Measurements from ENCODE around the gene KCNV2.

Gene KCNV2

DNA sequence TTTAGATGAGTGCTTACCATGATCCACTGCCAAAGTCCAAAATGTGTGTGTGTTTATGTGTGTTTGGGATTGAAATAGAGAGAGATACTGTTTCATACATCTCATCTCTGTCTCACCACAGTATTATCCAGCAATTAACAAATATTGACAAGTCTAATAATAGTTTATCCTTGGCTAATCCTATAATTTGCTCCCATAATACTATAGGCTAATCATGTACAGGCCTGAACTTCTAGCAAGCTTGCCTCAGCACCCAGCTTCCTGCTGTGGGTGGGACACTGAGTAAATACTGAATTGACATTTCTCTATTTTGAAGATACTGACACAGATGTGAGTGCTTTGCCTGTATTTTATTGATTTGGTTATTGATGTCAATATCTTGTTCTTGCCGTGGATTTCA lies 35.3 kb upstream of the KCNV2 start (continued):
- TF ChIP-seq, protein P1, sequence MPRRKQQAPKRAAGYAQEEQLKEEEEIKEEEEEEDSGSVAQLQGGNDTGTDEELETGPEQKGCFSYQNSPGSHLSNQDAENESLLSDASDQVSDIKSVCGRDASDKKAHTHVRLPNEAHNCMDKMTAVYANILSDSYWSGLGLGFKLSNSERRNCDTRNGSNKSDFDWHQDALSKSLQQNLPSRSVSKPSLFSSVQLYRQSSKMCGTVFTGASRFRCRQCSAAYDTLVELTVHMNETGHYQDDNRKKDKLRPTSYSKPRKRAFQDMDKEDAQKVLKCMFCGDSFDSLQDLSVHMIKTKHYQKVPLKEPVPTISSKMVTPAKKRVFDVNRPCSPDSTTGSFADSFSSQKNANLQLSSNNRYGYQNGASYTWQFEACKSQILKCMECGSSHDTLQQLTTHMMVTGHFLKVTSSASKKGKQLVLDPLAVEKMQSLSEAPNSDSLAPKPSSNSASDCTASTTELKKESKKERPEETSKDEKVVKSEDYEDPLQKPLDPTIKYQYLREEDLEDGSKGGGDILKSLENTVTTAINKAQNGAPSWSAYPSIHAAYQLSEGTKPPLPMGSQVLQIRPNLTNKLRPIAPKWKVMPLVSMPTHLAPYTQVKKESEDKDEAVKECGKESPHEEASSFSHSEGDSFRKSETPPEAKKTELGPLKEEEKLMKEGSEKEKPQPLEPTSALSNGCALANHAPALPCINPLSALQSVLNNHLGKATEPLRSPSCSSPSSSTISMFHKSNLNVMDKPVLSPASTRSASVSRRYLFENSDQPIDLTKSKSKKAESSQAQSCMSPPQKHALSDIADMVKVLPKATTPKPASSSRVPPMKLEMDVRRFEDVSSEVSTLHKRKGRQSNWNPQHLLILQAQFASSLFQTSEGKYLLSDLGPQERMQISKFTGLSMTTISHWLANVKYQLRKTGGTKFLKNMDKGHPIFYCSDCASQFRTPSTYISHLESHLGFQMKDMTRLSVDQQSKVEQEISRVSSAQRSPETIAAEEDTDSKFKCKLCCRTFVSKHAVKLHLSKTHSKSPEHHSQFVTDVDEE (CRISPR knock-in tag; IDR thresholded peaks at IDR 0.05), result no peak
- TF ChIP-seq, protein P2, sequence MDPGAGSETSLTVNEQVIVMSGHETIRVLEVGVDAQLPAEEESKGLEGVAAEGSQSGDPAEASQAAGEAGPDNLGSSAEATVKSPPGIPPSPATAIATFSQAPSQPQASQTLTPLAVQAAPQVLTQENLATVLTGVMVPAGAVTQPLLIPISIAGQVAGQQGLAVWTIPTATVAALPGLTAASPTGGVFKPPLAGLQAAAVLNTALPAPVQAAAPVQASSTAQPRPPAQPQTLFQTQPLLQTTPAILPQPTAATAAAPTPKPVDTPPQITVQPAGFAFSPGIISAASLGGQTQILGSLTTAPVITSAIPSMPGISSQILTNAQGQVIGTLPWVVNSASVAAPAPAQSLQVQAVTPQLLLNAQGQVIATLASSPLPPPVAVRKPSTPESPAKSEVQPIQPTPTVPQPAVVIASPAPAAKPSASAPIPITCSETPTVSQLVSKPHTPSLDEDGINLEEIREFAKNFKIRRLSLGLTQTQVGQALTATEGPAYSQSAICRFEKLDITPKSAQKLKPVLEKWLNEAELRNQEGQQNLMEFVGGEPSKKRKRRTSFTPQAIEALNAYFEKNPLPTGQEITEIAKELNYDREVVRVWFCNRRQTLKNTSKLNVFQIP (CRISPR knock-in tag; IDR thresholded peaks at IDR 0.05; ENCODE audit: borderline replicate concordance, low read depth), result no peak
- TF ChIP-seq ZFP30 (CRISPR knock-in tag; IDR thresholded peaks at IDR 0.05), result no peak

DNA sequence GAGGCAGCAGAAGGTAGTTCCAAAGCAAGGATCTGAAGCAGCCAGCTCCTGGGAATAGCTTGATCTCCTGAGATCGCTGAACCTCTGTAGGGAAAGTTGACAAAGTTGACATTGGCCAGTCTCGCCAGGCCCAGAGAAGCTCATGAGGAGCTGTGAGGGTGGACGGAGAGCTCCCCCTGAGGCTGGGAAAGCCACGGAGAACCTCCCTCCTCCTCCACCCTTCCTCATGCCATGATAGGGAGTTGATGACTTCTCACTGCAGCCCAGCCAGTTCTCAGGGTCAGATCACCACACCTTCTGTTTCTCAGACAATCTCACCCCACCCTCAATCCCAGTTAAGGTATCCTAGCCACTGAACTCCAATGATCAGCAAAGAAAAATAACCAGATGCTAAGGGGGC lies 30.4 kb upstream of the KCNV2 start:
- no peak for TF ChIP-seq CSDC2 (CRISPR knock-in tag; IDR thresholded peaks at IDR 0.05)
- no peak for ATAC-seq

DNA sequence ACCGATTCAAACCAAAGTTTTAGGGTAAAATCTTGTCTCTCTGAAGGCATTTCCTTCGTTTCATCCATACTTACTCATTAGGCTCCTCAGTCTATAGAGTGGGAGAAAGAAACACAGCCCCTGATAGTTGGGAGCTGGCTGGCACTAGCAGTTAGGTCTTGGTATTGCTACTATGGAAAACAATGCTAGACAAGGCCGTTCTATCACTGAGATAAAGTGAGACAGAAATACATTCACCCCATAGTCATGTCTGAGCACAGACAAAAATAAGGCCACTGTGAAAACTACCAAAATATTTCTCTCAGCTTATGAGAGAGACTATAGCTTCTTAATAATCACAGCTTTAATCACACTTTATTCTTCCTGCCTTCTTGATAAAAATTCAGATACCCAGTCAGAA lies 28.7 kb upstream of the KCNV2 start:
- TF ChIP-seq CSDC2 (CRISPR knock-in tag; IDR thresholded peaks at IDR 0.05) (no peak), TCF4 (CRISPR knock-in tag; IDR thresholded peaks at IDR 0.05; ENCODE audit: borderline replicate concordance) (no peak), ZNF565 (CRISPR knock-in tag; conservative IDR thresholded peaks at IDR 0.05; ENCODE audit: low read depth) (no peak), ZFP30 (CRISPR knock-in tag; IDR thresholded peaks at IDR 0.05) (no peak), ZNF8 (CRISPR knock-in tag; IDR thresholded peaks at IDR 0.05) (no peak), PPARA (CRISPR knock-in tag; IDR thresholded peaks at IDR 0.05; ENCODE audit: borderline replicate concordance) (no peak), GLIS3 (CRISPR knock-in tag; IDR thresholded peaks at IDR 0.05) (no peak), ESRRG (CRISPR knock-in tag; IDR thresholded peaks at IDR 0.05) (no peak), BACH2 (CRISPR knock-in tag; IDR thresholded peaks at IDR 0.05; ENCODE audit: borderline replicate concordance) (no peak), RARB (CRISPR knock-in tag; IDR thresholded peaks at IDR 0.05) (no peak), ZNF70 (CRISPR knock-in tag; IDR thresholded peaks at IDR 0.05) (no peak)
- TF ChIP-seq, protein P2 (CRISPR knock-in tag; IDR thresholded peaks at IDR 0.05; ENCODE audit: borderline replicate concordance, low read depth), result no peak
- TF ChIP-seq, protein P3, sequence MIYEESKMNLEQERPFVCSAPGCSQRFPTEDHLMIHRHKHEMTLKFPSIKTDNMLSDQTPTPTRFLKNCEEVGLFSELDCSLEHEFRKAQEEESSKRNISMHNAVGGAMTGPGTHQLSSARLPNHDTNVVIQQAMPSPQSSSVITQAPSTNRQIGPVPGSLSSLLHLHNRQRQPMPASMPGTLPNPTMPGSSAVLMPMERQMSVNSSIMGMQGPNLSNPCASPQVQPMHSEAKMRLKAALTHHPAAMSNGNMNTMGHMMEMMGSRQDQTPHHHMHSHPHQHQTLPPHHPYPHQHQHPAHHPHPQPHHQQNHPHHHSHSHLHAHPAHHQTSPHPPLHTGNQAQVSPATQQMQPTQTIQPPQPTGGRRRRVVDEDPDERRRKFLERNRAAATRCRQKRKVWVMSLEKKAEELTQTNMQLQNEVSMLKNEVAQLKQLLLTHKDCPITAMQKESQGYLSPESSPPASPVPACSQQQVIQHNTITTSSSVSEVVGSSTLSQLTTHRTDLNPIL (CRISPR knock-in tag; IDR thresholded peaks at IDR 0.05; ENCODE audit: low read depth), result no peak
- no peak for ATAC-seq

DNA sequence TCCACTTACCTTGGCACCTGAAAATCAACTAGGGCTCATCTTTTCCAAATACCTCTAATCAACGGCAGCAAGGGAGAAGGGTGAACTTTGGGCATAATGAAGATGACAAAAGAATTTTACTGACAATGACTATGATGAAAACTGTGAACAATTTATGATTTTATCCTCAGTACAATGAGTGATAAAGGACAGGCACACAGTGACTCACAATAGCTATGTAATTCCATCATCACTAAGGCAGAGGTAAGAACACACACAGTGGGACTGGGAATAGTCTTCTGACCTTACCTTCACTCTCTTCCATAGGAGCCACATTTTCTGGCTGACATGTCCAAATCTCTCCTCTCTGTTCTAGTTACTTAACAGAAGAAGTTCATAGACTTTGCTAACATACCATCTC lies 26.1 kb upstream of the KCNV2 start:
- peak; percentile 30; the same call in 2 of the 3 replicates for ATAC-seq
- TF ChIP-seq ZNF70 (CRISPR knock-in tag; IDR thresholded peaks at IDR 0.05) (no peak), TCF4 (CRISPR knock-in tag; IDR thresholded peaks at IDR 0.05; ENCODE audit: borderline replicate concordance) (no peak), ISL1 (CRISPR knock-in tag; IDR thresholded peaks at IDR 0.05) (no peak), ZFP30 (CRISPR knock-in tag; IDR thresholded peaks at IDR 0.05) (no peak), ARNTL (CRISPR knock-in tag; IDR thresholded peaks at IDR 0.05; ENCODE audit: borderline replicate concordance, low read depth) (no peak), ZNF565 (CRISPR knock-in tag; conservative IDR thresholded peaks at IDR 0.05; ENCODE audit: low read depth) (no peak), PPARA (CRISPR knock-in tag; IDR thresholded peaks at IDR 0.05; ENCODE audit: borderline replicate concordance) (no peak), OSR1 (CRISPR knock-in tag; IDR thresholded peaks at IDR 0.05) (no peak), GLIS3 (CRISPR knock-in tag; IDR thresholded peaks at IDR 0.05) (no peak), SNAI2 (CRISPR knock-in tag; IDR thresholded peaks at IDR 0.05) (no peak), CSDC2 (CRISPR knock-in tag; IDR thresholded peaks at IDR 0.05) (no peak), ZFP3 (CRISPR knock-in tag; IDR thresholded peaks at IDR 0.05) (no peak), BACH2 (CRISPR knock-in tag; IDR thresholded peaks at IDR 0.05; ENCODE audit: borderline replicate concordance) (no peak), ZC3H10 (CRISPR knock-in tag; IDR thresholded peaks at IDR 0.05) (no peak), TOX (CRISPR knock-in tag; IDR thresholded peaks at IDR 0.05; ENCODE audit: borderline replicate concordance) (no peak)
- TF ChIP-seq, protein P3 (CRISPR knock-in tag; IDR thresholded peaks at IDR 0.05; ENCODE audit: low read depth), result no peak
- TF ChIP-seq, protein P1 (CRISPR knock-in tag; IDR thresholded peaks at IDR 0.05), result no peak
- TF ChIP-seq, protein P4, sequence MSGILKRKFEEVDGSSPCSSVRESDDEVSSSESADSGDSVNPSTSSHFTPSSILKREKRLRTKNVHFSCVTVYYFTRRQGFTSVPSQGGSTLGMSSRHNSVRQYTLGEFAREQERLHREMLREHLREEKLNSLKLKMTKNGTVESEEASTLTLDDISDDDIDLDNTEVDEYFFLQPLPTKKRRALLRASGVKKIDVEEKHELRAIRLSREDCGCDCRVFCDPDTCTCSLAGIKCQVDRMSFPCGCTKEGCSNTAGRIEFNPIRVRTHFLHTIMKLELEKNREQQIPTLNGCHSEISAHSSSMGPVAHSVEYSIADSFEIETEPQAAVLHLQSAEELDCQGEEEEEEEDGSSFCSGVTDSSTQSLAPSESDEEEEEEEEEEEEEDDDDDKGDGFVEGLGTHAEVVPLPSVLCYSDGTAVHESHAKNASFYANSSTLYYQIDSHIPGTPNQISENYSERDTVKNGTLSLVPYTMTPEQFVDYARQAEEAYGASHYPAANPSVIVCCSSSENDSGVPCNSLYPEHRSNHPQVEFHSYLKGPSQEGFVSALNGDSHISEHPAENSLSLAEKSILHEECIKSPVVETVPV (CRISPR knock-in tag; IDR thresholded peaks at IDR 0.05), result no peak
